Measurements from ENCODE around the gene PHACTR2.

Gene PHACTR2

DNA sequence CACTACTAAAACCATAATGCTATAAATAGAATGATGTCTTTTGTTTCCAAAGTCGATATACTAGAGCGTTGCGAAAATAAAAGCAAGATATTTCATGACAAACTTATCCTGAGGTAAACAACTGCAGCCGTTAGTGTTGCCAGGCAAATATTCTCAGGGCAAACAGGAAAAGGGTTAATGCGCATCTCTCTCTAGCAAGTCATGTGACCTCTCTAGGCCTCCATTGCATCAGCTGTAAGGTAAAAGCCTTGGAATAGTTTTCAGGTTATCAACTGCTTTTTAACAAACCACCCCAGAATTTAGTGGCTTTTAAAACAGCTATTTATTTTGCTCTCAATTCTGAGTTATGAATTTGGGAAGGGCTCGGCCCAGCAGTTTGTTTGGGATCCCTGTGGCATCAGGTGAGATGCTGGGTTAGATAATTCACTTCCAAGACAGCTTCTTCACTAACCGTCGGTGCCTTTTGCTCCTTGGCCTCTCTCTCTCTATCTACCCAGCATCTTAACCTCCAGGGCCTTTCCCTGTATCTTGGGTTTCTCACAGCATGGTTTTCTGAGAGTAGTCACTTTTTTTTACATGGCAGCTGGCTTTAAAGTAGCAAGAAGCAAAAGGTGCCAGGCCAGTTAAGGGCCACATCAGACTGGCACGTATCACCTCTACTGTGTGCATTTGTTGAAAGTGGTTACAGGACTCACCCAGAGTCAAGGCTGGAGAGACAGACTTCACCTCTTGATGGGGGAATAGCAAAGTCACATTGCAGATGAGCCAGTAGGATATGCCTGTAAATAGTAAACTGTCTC is 126.2 kb downstream of the PHACTR2 start:
- in situ Hi-C loops (cut with MboI; ENCODE audit: low sequenced_read_pairs, unreplicated experiment), result no loop called here
- TF ChIP-seq, protein P1, sequence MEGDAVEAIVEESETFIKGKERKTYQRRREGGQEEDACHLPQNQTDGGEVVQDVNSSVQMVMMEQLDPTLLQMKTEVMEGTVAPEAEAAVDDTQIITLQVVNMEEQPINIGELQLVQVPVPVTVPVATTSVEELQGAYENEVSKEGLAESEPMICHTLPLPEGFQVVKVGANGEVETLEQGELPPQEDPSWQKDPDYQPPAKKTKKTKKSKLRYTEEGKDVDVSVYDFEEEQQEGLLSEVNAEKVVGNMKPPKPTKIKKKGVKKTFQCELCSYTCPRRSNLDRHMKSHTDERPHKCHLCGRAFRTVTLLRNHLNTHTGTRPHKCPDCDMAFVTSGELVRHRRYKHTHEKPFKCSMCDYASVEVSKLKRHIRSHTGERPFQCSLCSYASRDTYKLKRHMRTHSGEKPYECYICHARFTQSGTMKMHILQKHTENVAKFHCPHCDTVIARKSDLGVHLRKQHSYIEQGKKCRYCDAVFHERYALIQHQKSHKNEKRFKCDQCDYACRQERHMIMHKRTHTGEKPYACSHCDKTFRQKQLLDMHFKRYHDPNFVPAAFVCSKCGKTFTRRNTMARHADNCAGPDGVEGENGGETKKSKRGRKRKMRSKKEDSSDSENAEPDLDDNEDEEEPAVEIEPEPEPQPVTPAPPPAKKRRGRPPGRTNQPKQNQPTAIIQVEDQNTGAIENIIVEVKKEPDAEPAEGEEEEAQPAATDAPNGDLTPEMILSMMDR (IDR thresholded peaks at IDR 0.05; ENCODE audit: borderline replicate concordance, control extremely low read depth, extremely low read depth, insufficient read depth, missing control alignments), result no peak
- DNase-seq (ENCODE audit: low spot score), result no peak

DNA sequence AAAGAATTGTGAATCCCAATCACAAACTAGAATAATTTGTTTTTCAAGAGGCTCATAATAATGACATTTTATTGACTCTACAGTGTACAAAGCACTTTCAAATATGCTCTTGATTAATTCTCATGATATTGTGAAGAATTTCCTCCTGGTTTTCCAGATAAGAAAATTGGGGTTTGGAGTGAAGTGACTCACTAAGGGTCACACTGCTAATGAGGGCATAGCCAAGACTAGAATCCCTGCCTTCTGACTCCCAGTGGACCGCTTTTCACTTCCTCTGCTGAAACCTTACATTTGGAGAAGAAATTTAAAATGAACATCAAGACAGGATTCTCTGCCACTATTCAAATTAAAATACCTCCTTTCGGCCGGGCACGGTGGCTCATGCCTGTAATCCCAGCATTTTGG is 127.1 kb downstream of the PHACTR2 start:
- in situ Hi-C loops (cut with MboI; ENCODE audit: low sequenced_read_pairs, unreplicated experiment), result no loop called here
- TF ChIP-seq, protein P1 (IDR thresholded peaks at IDR 0.05; ENCODE audit: borderline replicate concordance, control extremely low read depth, extremely low read depth, insufficient read depth, missing control alignments), result no peak
- DNase-seq (ENCODE audit: low spot score), result no peak

DNA sequence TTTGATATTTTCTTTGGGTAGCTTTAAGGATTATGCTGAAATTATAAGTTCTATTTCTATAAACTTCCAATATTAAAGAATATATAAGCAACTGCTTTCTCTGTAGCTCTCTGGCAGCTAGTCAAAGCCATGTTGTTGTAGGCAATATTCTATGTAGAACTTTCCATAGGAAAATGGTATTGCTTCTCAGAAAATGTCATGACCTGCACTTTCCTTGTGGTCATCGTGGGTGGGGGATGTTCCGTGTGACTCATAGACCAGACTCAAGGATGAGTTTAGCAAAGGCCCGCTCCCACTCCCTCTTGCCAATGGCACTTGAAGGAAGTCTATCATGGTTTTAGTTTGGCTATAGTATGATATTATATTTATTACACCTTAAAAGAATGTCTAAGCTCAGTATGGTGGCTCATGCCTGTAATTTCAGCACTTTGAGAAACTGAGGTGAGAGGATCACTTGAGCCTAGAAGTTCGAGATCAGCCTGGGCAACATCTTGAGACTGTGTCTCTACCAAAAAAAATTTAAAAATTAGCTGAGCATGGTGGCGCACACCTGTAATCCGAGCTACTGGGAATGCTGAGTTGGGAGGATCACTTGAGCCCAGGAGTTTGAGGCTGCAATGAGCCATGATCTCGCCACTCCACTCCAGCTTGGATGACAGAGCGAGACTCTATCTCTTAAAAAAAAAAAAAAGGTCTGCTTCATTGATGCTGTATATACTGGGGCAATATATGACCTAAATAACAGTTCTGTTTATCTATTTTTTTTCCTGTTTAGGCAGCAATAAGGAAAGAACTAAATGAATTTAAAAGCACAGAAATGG is 128.7 kb downstream of the PHACTR2 start:
- in situ Hi-C loops (cut with MboI; ENCODE audit: low sequenced_read_pairs, unreplicated experiment), result no loop called here
- DNase-seq (ENCODE audit: low spot score), result peak; percentile 17
- TF ChIP-seq, protein P1 (IDR thresholded peaks at IDR 0.05; ENCODE audit: borderline replicate concordance, control extremely low read depth, extremely low read depth, insufficient read depth, missing control alignments), result no peak

DNA sequence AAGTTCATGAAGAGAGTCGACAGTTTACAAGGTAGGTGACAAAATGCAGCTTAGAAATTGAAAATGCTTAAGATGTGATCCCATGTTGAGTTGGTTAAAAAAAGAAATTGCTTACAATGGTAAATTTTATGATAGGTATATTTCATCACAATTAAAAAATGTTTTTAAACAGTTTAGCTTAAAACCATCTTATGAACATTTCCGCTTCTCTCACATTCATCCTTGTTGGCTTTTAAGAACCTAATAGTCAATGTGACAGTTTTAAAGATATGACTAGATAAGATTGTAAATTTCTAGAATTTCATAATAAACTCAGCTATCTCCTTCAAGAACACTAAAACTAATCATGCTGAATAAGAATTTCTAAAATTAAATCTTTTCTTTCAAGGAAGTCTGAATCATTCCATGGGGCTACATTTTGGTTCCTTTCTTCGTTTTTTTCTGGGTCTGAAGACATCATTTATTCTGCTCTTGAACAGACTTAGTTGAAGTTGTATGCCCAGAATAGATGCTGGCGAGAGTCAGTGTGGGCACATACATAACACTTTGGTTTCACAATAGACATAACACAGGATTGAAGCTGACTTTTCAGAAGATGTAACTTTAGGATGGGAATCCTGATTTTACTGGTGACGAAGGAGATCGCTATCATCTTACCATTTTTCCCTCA is 129.5 kb downstream of the PHACTR2 start:
- in situ Hi-C loops (cut with MboI; ENCODE audit: low sequenced_read_pairs, unreplicated experiment), result no loop called here
- no peak for DNase-seq (ENCODE audit: low spot score)
- TF ChIP-seq, protein P1 (IDR thresholded peaks at IDR 0.05; ENCODE audit: borderline replicate concordance, control extremely low read depth, extremely low read depth, insufficient read depth, missing control alignments), result no peak

DNA sequence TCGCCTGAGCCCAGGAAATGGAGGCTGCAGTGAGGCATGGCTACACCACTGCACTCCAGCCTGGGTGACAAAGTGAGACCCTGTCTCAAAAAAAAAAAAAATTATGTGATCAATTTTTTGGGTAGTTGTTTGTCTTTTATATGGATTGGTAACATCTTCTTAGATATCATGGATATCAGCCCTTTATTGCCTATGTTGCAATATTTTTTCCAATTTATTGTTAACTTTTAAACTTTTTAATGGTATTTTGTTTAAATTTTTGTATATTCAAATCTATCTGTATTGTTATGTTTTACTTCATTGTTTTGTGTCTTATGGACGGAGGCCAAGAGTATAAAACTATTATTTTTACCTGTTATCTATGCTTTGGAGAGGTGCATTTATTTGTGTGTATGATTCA is 133.0 kb downstream of the PHACTR2 start:
- in situ Hi-C loops (cut with MboI; ENCODE audit: low sequenced_read_pairs, unreplicated experiment), result no loop called here
- no peak for DNase-seq (ENCODE audit: low spot score)
- TF ChIP-seq, protein P1 (IDR thresholded peaks at IDR 0.05; ENCODE audit: borderline replicate concordance, control extremely low read depth, extremely low read depth, insufficient read depth, missing control alignments), result no peak

DNA sequence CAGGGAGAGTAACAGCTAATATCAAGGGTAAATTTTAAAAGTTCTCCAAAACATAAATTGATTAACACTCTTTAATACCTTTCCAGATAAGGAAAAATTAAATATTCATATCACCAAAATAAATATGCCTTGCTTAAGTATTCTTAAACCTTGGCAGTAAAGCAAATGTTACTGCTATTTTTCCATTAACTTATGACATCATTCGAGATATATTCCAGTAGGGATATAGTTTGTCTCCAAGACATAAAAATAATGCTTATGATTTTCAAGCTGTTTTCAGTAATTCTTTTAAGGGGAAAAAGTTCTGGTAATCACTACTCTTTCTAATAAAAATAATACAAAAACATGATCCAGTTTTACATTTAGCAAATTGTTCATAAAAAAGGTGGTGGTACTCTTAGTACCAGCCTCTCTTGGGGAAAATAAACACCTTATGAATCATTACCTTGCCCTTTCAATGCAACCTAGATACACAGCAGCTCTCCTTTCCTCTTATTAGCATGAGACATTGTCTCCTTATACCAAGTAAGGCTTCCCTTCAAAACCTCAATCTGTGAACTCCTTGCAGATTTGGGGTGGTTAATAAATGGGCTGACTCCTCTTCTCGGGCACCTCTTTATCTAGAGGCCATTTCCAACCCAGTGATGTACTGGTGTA is 133.9 kb downstream of the PHACTR2 start:
- no peak for DNase-seq (ENCODE audit: low spot score)
- in situ Hi-C loops (cut with MboI; ENCODE audit: low sequenced_read_pairs, unreplicated experiment), result no loop called here
- TF ChIP-seq, protein P1 (IDR thresholded peaks at IDR 0.05; ENCODE audit: borderline replicate concordance, control extremely low read depth, extremely low read depth, insufficient read depth, missing control alignments), result no peak
